Smooth muscle cell (in vitro differentiated cells): ENCODE measurements around the gene CACNB3. TPM values are rescaled to one million over a fixed set of nuclear protein-coding genes. Genes with fewer than 3 reads are reported as not detected.

ENCODE experiments used
- DNase-seq: peaks from one replicate; lab custom pipeline; 2025; ENCODE audit not compliant: unreplicated experiment; lab: John Stamatoyannopoulos, UW
- H2AFZ ChIP-seq: fragments of 200-600 bp; sonication (generic); 2 replicates; pipeline ENCODE4 v1.6.0; 2016; ENCODE audit warnings: antibody characterized with exemption, low read depth, mild to moderate bottlenecking
- H3F3A ChIP-seq: fragments of 200-600 bp; sonication (generic); 2 replicates; pipeline ENCODE4 v1.6.0; 2017; ENCODE audit warnings: antibody characterized with exemption, low read depth
- H3K27ac ChIP-seq: fragments of 200-600 bp; sonication (generic); 2 replicates; pipeline ENCODE4 v1.5.1; 2016; ENCODE audit warnings: low read depth, mild to moderate bottlenecking
- H3K27me3 ChIP-seq: fragments of 200-600 bp; sonication (generic); 2 replicates; pipeline ENCODE4 v1.6.1; 2016; ENCODE audit warnings: low read depth, mild to moderate bottlenecking
- H3K36me3 ChIP-seq: fragments of 200-600 bp; sonication (generic); 2 replicates; pipeline ENCODE4 v1.5.1; 2016; ENCODE audit warnings: low read depth
- H3K4me1 ChIP-seq: fragments of 200-600 bp; sonication (generic); 2 replicates; pipeline ENCODE4 v1.5.1; 2016; ENCODE audit warnings: low read depth
- H3K4me2 ChIP-seq: fragments of 200-600 bp; sonication (generic); 2 replicates; pipeline ENCODE4 v1.6.0; 2016; ENCODE audit warnings: mild to moderate bottlenecking
- H3K4me3 ChIP-seq: fragments of 200-600 bp; sonication (generic); 2 replicates; pipeline ENCODE4 v1.5.1; 2016; ENCODE audit warnings: mild to moderate bottlenecking
- H3K79me2 ChIP-seq: fragments of 200-600 bp; sonication (generic); 2 replicates; pipeline ENCODE4 v1.6.0; 2016; ENCODE audit warnings: low read depth, mild to moderate bottlenecking
- H3K9ac ChIP-seq: fragments of 200-600 bp; sonication (generic); 2 replicates; pipeline ENCODE4 v1.6.0; 2016; ENCODE audit warnings: low read depth
- H3K9me3 ChIP-seq: fragments of 200-600 bp; sonication (generic); replicated peaks from 2 replicates; pipeline ENCODE4 v1.5.1; 2016; ENCODE audit warnings: low read depth
- H4K20me1 ChIP-seq: fragments of 200-600 bp; sonication (generic); 2 replicates; pipeline ENCODE4 v1.6.0; 2016; ENCODE audit warnings: low read depth
- CTCF ChIP-seq: fragments of 200-600 bp; sonication (generic); IDR thresholded peaks from 2 replicates; pipeline ENCODE4 v1.5.1; 2017; ENCODE audit warnings: borderline replicate concordance, mild to moderate bottlenecking, antibody characterized with exemption; ENCODE audit not compliant: insufficient read depth, poor library complexity, severe bottlenecking
- WGBS: methylation state at CpG from one replicate; pipeline ENCODE4 v1.1.7; 2016; ENCODE audit warnings: low lambda C conversion rate; 5-methylcytosine and 5-hydroxymethylcytosine counted together
- polyA plus RNA-seq: library from polyadenylated mRNA; unstranded; fragments of >200 nt; fragmentation: Nextera tagmentation; extraction: Ambion mirVana; gene quantifications from 2 replicates; pipeline ENCODE4 v1.2.1, GENCODE V29; 2016
- total RNA-seq: library from RNA; depleted of rRNA; stranded (reverse); fragments of >200 nt; gene quantifications from 2 replicates; pipeline ENCODE4 v1.2.3, GENCODE V29; 2014

CACNB3 gene
- total and polyA plus RNA-seq, 2 experiments from 2014 or later, result 18.5 to 21.7 TPM

- H3K9ac ChIP-seq, result no peak overlapping the region
- no peak overlapping the region for H2AFZ ChIP-seq
- H3K27me3 ChIP-seq, result no peaks in the 10 kb centered on the region
- H3F3A ChIP-seq, result no peaks in the 10 kb centered on the region
- H3K27ac ChIP-seq, result no peak overlapping the region
- H3K4me1 ChIP-seq, result peaks cover 6% of the 10 kb centered on the region
- no peaks in the 10 kb centered on the region for H3K36me3 ChIP-seq
- DNase-seq, result no peak
- WGBS, result 97% methylated on average over 13 of the region's 13 CpGs
- H4K20me1 ChIP-seq, result no peaks in the 10 kb centered on the region
- no peak overlapping the region for H3K4me2 ChIP-seq
- no peaks in the 10 kb centered on the region for H3K79me2 ChIP-seq
- no peaks in the 10 kb centered on the region for H3K9me3 ChIP-seq
- no peak overlapping the region for H3K4me3 ChIP-seq
- TF ChIP-seq CTCF, result no peak
Observed at GRCh38 chr12:48771588-48772112, 46.6 kb upstream of the CACNB3 start.

- TF ChIP-seq CTCF, result no peak
- H3K9me3 ChIP-seq, result no peaks in the 10 kb centered on the region
- peaks cover 13% of the 10 kb centered on the region for H4K20me1 ChIP-seq
- 96% methylated on average over 5 of the region's 5 CpGs for WGBS
- H3K27ac ChIP-seq, result no peak overlapping the region
- H3K4me1 ChIP-seq, result no peaks in the 10 kb centered on the region
- H3K9ac ChIP-seq, result no peak overlapping the region
- no peaks in the 10 kb centered on the region for H3K36me3 ChIP-seq
- H3K79me2 ChIP-seq, result no peaks in the 10 kb centered on the region
- H3K27me3 ChIP-seq, result no peaks in the 10 kb centered on the region
- no peak overlapping the region for H3K4me2 ChIP-seq
- H3F3A ChIP-seq, result no peaks in the 10 kb centered on the region
- H3K4me3 ChIP-seq, result no peak overlapping the region
- no peak for DNase-seq
- no peak overlapping the region for H2AFZ ChIP-seq
Observed at GRCh38 chr12:48773686-48774085, 44.6 kb upstream of the CACNB3 start.

GRCh38 chr12:48774516-48774915, 43.8 kb upstream of the CACNB3 start:
- H2AFZ ChIP-seq, result no peak overlapping the region
- no peak for TF ChIP-seq CTCF
- WGBS, result 85% methylated on average over 2 of the region's 2 CpGs

GRCh38 chr12:48775299-48775698, 43.0 kb upstream of the CACNB3 start:
- H3K9ac ChIP-seq, result no peak overlapping the region
- H4K20me1 ChIP-seq, result peaks cover 27% of the 10 kb centered on the region
- 97% methylated on average over 8 of the region's 8 CpGs for WGBS
- no peak for DNase-seq
- H3K36me3 ChIP-seq, result no peaks in the 10 kb centered on the region
- no peaks in the 10 kb centered on the region for H3K79me2 ChIP-seq
- no peak overlapping the region for H3K4me2 ChIP-seq
- no peaks in the 10 kb centered on the region for H3K4me1 ChIP-seq
- TF ChIP-seq CTCF, result no peak
- H3K27ac ChIP-seq, result no peak overlapping the region
- no peaks in the 10 kb centered on the region for H3F3A ChIP-seq
- H2AFZ ChIP-seq, result no peak overlapping the region
- H3K27me3 ChIP-seq, result no peaks in the 10 kb centered on the region
- no peak overlapping the region for H3K4me3 ChIP-seq
- no peaks in the 10 kb centered on the region for H3K9me3 ChIP-seq

More at GRCh38 chr12:48774516-48774915, 43.8 kb upstream of the CACNB3 start:
- Histone ChIP-seq H3K9ac (no peak overlapping the region), H3K4me2 (no peak overlapping the region), H3K9me3 (no peaks in the 10 kb centered on the region), H3K36me3 (no peaks in the 10 kb centered on the region), H3F3A (no peaks in the 10 kb centered on the region), H3K27ac (no peak overlapping the region), H3K27me3 (no peaks in the 10 kb centered on the region), H3K79me2 (no peaks in the 10 kb centered on the region), H3K4me3 (no peak overlapping the region), H3K4me1 (no peaks in the 10 kb centered on the region), H4K20me1 (peaks cover 19% of the 10 kb centered on the region)
- no peak for DNase-seq
